Measurements from ENCODE around the gene RASD1. TPM values are rescaled to one million over a fixed set of nuclear protein-coding genes. Genes with fewer than 3 reads are reported as not detected.

Gene RASD1
- total RNA-seq, 1 experiment from 2014 or later: not detected

DNA sequence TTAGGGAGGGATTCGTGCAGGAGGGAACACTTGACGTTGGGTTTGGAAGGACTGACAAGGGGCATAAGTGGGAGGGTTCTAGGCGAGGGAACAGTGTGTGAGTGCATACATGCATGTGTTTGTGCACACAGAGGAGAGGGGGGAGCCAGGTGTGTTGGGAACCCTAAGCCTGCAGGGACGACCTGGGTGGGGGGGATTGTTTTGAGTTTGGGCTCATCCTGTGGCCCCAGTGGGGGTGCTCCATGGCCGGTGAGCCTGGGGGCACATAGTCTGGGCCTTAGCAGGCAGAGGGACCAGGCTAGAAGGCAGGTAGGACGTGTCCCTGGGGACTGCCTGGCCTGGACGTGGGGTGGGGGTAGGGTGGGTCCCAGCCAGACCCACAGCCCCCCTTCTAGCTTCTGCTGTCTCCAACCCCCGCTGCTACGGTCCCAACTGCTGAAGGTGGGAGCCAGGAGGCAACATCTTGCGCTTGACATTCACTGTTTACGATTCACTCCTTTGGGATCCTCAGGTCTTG is 11.9 kb upstream of the RASD1 start:
- Mint-ChIP-seq H3K27ac (ENCODE audit: unreplicated experiment) (no peak overlapping the region), H3K4me3 (ENCODE audit: low read depth, unreplicated experiment) (no peak overlapping the region), H3K27me3 (ENCODE audit: unreplicated experiment) (no peaks in the 10 kb centered on the region), H3K4me1 (ENCODE audit: low read depth, unreplicated experiment) (no peaks in the 10 kb centered on the region), H3K9me3 (ENCODE audit: low read depth, unreplicated experiment) (no peaks in the 10 kb centered on the region), H3K36me3 (ENCODE audit: insufficient read depth, unreplicated experiment) (no peaks in the 10 kb centered on the region)
- BruUV-seq (replicated peaks): no TSS peak
- CTCF ChIA-PET: interaction anchor here (0.5 kb wide), 1 partner anchor 776 kb away, joined by 3 read pairs; no protein-coding TSS in a partner anchor
- DNase-seq: no peak
- TF ChIP-seq CTCF (IDR thresholded peaks at IDR 0.05; ENCODE audit: unreplicated experiment): no peak
- intact Hi-C loops (cut with micrococcal nuclease; ENCODE audit: unreplicated experiment): no loop called here

DNA sequence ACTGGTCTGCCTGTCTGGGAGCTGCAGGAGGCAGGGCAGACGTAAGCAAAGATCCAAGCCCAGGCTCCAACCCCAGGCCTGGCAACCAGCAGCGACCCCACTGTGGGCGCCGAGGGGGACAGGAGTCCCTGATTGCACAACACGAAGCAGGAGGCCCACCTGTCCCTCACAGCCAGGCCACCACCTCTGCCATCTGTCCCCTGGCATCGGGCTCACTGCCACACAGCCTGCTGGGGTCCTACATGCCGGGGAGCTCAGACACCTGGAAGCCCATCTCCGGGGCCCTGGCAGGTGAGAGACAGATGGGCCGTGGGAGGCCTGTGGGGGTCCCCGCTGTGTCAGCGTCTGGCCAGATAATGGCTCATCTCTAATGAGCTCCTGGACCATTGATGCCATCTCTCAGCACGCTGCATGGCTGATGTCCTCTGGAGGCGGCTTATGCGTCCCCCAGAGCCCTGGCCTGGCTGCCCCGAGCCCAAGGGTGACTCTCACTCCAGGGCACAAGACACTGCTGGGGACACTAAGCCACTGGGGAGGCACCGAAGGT is 11.3 kb upstream of the RASD1 start:
- no peaks in the 10 kb centered on the region for H3K9me3 Mint-ChIP-seq (ENCODE audit: low read depth, unreplicated experiment)
- H3K4me1 Mint-ChIP-seq (ENCODE audit: low read depth, unreplicated experiment): no peaks in the 10 kb centered on the region
- BruUV-seq (replicated peaks): no TSS peak
- TF ChIP-seq CTCF (IDR thresholded peaks at IDR 0.05; ENCODE audit: unreplicated experiment): no peak
- no peak overlapping the region for H3K27ac Mint-ChIP-seq (ENCODE audit: unreplicated experiment)
- H3K36me3 Mint-ChIP-seq (ENCODE audit: insufficient read depth, unreplicated experiment): no peaks in the 10 kb centered on the region
- H3K4me3 Mint-ChIP-seq (ENCODE audit: low read depth, unreplicated experiment): no peak overlapping the region
- CTCF ChIA-PET: interaction anchor here (0.5 to 0.6 kb wide), 3 partner anchors 20 to 776 kb away, joined by 3 to 4 read pairs (median 3); no protein-coding TSS in a partner anchor
- no peak for DNase-seq
- H3K27me3 Mint-ChIP-seq (ENCODE audit: unreplicated experiment): no peaks in the 10 kb centered on the region
- intact Hi-C loops (cut with micrococcal nuclease; ENCODE audit: unreplicated experiment): no loop called here

DNA sequence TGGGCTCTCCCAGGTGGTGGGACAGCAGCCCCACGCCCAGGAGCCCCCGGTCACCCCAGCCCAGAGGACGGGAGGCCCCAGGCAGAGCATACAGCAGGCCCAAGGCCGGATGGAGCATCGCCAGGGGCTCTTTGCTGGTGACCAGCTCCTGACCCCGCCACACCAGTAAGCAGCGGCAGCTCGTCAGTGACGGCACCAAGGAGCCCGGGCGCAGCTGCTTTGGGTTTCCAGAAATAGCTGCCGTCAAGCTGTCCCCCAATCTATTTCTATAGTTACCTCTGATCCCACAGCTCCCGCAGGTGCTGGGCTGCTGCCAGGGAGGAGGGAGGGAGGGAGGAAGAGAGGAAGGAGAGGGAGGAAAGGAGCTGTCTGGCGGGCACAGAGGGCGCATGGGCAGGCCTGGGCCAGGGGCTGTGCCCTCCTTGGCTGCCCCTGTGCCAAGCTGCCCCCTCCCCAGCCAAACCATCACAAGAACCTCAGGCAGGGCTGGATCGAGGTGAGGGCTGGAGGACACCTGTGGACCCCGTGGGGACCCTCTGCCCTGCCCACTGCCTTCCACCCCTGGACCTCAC is 10.8 kb upstream of the RASD1 start:
- no peak for DNase-seq
- no peak for TF ChIP-seq CTCF (IDR thresholded peaks at IDR 0.05; ENCODE audit: unreplicated experiment)
- no peaks in the 10 kb centered on the region for H3K9me3 Mint-ChIP-seq (ENCODE audit: low read depth, unreplicated experiment)
- no peak overlapping the region for H3K4me3 Mint-ChIP-seq (ENCODE audit: low read depth, unreplicated experiment)
- BruUV-seq (replicated peaks): no TSS peak
- no peaks in the 10 kb centered on the region for H3K4me1 Mint-ChIP-seq (ENCODE audit: low read depth, unreplicated experiment)
- no peaks in the 10 kb centered on the region for H3K27me3 Mint-ChIP-seq (ENCODE audit: unreplicated experiment)
- CTCF ChIA-PET: interaction anchor here (0.5 to 0.6 kb wide), 2 partner anchors 20 to 28 kb away, joined by 3 to 4 read pairs; no protein-coding TSS in a partner anchor
- intact Hi-C loops (cut with micrococcal nuclease; ENCODE audit: unreplicated experiment): no loop called here
- H3K27ac Mint-ChIP-seq (ENCODE audit: unreplicated experiment): no peak overlapping the region
- peaks cover 3% of the 10 kb centered on the region for H3K36me3 Mint-ChIP-seq (ENCODE audit: insufficient read depth, unreplicated experiment)

GRCh38 chr17:17506181-17506741 is 10.1 kb upstream of the RASD1 start:
- no peak for DNase-seq
- no peaks in the 10 kb centered on the region for H3K9me3 Mint-ChIP-seq (ENCODE audit: low read depth, unreplicated experiment)
- H3K36me3 Mint-ChIP-seq (ENCODE audit: insufficient read depth, unreplicated experiment): peaks cover 4% of the 10 kb centered on the region
- no peaks in the 10 kb centered on the region for H3K4me1 Mint-ChIP-seq (ENCODE audit: low read depth, unreplicated experiment)
- TF ChIP-seq CTCF (IDR thresholded peaks at IDR 0.05; ENCODE audit: unreplicated experiment): no peak
- H3K27ac Mint-ChIP-seq (ENCODE audit: unreplicated experiment): no peak overlapping the region
- no TSS peak for BruUV-seq (replicated peaks)
- CTCF ChIA-PET: no interaction called here
- H3K4me3 Mint-ChIP-seq (ENCODE audit: low read depth, unreplicated experiment): no peak overlapping the region
- intact Hi-C loops (cut with micrococcal nuclease; ENCODE audit: unreplicated experiment): no loop called here
- H3K27me3 Mint-ChIP-seq (ENCODE audit: unreplicated experiment): no peaks in the 10 kb centered on the region

Measured in Calu3 (cell line).